GM23338 (cell line): ENCODE results near the gene TMEM132D.

ENCODE experiments used
- CREB1 ChIP-seq: fragments of 250-450 bp; sonication (Bioruptor Pico); IDR thresholded peaks from 2 replicates; pipeline ENCODE4 v1.5.0; 2020; ENCODE audit warnings: low read depth, mild to moderate bottlenecking, moderate library complexity
- CTCF ChIP-seq, 2 experiments: fragments of 200-600 bp in 1 of 2; sonication (generic) in 1 of 2; conservative IDR thresholded peaks; 2 replicates each; pipeline versions ENCODE4 v1.5.1 to v1.6.1; 2016 to 2017; ENCODE audit warnings: antibody characterized with exemption in 2 of 2, low read depth in 2 of 2, mild to moderate bottlenecking in 2 of 2, moderate library complexity in 1 of 2
- EZH2 ChIP-seq: fragments of 200-600 bp; sonication (generic); IDR thresholded peaks from one replicate; pipeline ENCODE4 v1.8.0; 2017; ENCODE audit warnings: antibody characterized with exemption, mild to moderate bottlenecking, low read depth; ENCODE audit not compliant: unreplicated experiment
- POLR2AphosphoS5 ChIP-seq: IDR thresholded peaks from 2 replicates; pipeline ENCODE4 v1.6.1; 2016; ENCODE audit warnings: antibody characterized with exemption, low read depth
- TF ChIP-seq, protein P1 (sequence below): IDR thresholded peaks from one replicate; pipeline ENCODE4 v1.6.1; 2018; ENCODE audit warnings: antibody characterized with exemption; ENCODE audit not compliant: unreplicated experiment

GRCh38 chr12:129096184-129096583, 807.6 kb downstream of the TMEM132D start:
- TF ChIP-seq CTCF (conservative IDR thresholded peaks at IDR 0.05; ENCODE audit: low read depth in 2 of 2) (no peak), POLR2AphosphoS5 (no peak), CREB1 (CRISPR knock-in tag) (no peak), EZH2 (no peak)
- TF ChIP-seq, protein P1, sequence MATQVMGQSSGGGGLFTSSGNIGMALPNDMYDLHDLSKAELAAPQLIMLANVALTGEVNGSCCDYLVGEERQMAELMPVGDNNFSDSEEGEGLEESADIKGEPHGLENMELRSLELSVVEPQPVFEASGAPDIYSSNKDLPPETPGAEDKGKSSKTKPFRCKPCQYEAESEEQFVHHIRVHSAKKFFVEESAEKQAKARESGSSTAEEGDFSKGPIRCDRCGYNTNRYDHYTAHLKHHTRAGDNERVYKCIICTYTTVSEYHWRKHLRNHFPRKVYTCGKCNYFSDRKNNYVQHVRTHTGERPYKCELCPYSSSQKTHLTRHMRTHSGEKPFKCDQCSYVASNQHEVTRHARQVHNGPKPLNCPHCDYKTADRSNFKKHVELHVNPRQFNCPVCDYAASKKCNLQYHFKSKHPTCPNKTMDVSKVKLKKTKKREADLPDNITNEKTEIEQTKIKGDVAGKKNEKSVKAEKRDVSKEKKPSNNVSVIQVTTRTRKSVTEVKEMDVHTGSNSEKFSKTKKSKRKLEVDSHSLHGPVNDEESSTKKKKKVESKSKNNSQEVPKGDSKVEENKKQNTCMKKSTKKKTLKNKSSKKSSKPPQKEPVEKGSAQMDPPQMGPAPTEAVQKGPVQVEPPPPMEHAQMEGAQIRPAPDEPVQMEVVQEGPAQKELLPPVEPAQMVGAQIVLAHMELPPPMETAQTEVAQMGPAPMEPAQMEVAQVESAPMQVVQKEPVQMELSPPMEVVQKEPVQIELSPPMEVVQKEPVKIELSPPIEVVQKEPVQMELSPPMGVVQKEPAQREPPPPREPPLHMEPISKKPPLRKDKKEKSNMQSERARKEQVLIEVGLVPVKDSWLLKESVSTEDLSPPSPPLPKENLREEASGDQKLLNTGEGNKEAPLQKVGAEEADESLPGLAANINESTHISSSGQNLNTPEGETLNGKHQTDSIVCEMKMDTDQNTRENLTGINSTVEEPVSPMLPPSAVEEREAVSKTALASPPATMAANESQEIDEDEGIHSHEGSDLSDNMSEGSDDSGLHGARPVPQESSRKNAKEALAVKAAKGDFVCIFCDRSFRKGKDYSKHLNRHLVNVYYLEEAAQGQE, result no peak
